GM12864 (cell line): ENCODE measurements around the gene NCKAP5.

Source experiments
- DNase-seq: peaks from one replicate; pipeline ENCODE4 v3.0.0-alpha.2; 2011; ENCODE audit warnings: low read depth
- H3K4me3 ChIP-seq: 2 replicates; pipeline ENCODE4 v1.5.1; 2011; ENCODE audit warnings: mild to moderate bottlenecking, low read depth, low read length, control low read depth
- CTCF ChIP-seq: IDR thresholded peaks from 2 replicates; pipeline ENCODE4 v1.5.1; 2011; ENCODE audit warnings: low read depth, mild to moderate bottlenecking, moderate library complexity, low read length, control low read depth, inconsistent platforms; ENCODE audit errors: missing control alignments

The NCKAP5 gene

DNA sequence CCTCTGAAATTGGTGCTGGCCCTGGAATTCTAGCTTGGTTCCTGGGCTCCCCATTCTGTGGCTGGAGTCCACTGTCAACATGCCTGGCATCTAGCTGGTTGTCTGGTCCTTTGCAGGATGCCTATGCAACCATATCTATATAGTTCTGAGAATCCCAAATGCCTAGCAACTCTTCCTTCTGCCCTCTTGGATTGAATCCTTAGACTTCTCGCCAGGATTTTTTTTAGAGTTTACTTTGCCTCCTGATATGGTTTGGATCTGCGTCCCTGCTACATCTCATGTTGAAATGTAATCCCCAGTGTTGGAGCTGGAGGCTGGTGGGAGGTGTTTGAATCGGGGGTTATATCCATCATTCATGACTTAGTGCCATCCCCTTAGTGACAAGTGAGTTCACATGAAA lies 833.3 kb downstream of the NCKAP5 start:
- no peak overlapping the region for H3K4me3 ChIP-seq
- no peak for TF ChIP-seq CTCF
- DNase-seq, result no peak

- no peak for DNase-seq
- no peak for TF ChIP-seq CTCF
These were observed 835.2 kb downstream of the NCKAP5 start for GRCh38 chr2:132733094-132733493.

GRCh38 chr2:132732694-132733093 lies 835.6 kb downstream of the NCKAP5 start:
- no peak for TF ChIP-seq CTCF
- no peak for DNase-seq
- no peak overlapping the region for H3K4me3 ChIP-seq

More at GRCh38 chr2:132733094-132733493, 835.2 kb downstream of the NCKAP5 start:
- no peak overlapping the region for H3K4me3 ChIP-seq

- H3K4me3 ChIP-seq, result no peak overlapping the region
- TF ChIP-seq CTCF, result no peak
- no peak for DNase-seq
These were observed 836.8 kb downstream of the NCKAP5 start for GRCh38 chr2:132731441-132731840.

- no peak for TF ChIP-seq CTCF
- H3K4me3 ChIP-seq, result no peak overlapping the region
- DNase-seq, result no peak
These were observed 837.7 kb downstream of the NCKAP5 start for GRCh38 chr2:132730611-132731010.

GRCh38 chr2:132729522-132729921 lies 838.7 kb downstream of the NCKAP5 start:
- no peak for DNase-seq
- no peak overlapping the region for H3K4me3 ChIP-seq
- TF ChIP-seq CTCF, result no peak

GRCh38 chr2:132726155-132726554 lies 842.1 kb downstream of the NCKAP5 start:
- H3K4me3 ChIP-seq, result no peak overlapping the region
- DNase-seq, result no peak
- no peak for TF ChIP-seq CTCF
